Measurements from ENCODE around the gene BTBD6. TPM values are rescaled to one million over a fixed set of nuclear protein-coding genes. Genes with fewer than 3 reads are reported as not detected.

Gene BTBD6
- total and polyA plus RNA-seq, 9 of the 15 experiments (the other 6 are each of a cell fraction or from before 2014, with no cell fraction given) = not detected

GRCh38 chr14:105279642-105280361, 31.5 kb downstream of the BTBD6 start:
- 0 out of 2 replicates have a peak, but pooled peaks cover 4% of the 10 kb centered on the region for H4K20me1 ChIP-seq (replicated peaks; ENCODE audit: control insufficient read depth, insufficient read depth, low read length)
- WGBS (ENCODE audit: insufficient coverage, low coverage, missing lambda C conversion rate) = 78% methylated on average over 16 of the region's 18 CpGs
- ChIA-PET CTCF (ENCODE audit: low intra/inter-chr PET ratio) (no interaction called here), POLR2A (interaction anchor here (0.6 kb wide), 2 partner anchors 10 to 263 kb away, joined by 3 to 6 read pairs; no protein-coding TSS in a partner anchor)
- H3K4me1 ChIP-seq (replicated peaks in 1 of 2; ENCODE audit: control insufficient read depth in 2 of 2, insufficient read depth in 2 of 2, low read length in 2 of 2) = peaks cover 0 to 13% of the 10 kb centered on the region in 2 experiments; a peak in 2 of 5 replicates
- H3K27me3 ChIP-seq (ENCODE audit: control insufficient read depth in 2 of 2, insufficient read depth in 2 of 2, low read length in 2 of 2) = no peaks in the 10 kb centered on the region
- TF ChIP-seq SRSF7 (optimal IDR thresholded peaks at IDR 0.05; ENCODE audit: low read depth, low read length) = no peak
- TF ChIP-seq ZNF146 (CRISPR knock-in tag; IDR thresholded peaks at IDR 0.05; ENCODE audit: unreplicated experiment) = peak; percentile 10
- no peak for TF ChIP-seq LCOR (CRISPR knock-in tag; IDR thresholded peaks at IDR 0.05)
- TF ChIP-seq RB1 (IDR thresholded peaks at IDR 0.05; ENCODE audit: low read depth) = no peak
- no peak for TF ChIP-seq RBM15 (IDR thresholded peaks at IDR 0.05; ENCODE audit: insufficient read depth, low read length)
- no peak for TF ChIP-seq IFI16 (CRISPR knock-in tag; IDR thresholded peaks at IDR 0.05)
- TF ChIP-seq XRCC3 (IDR thresholded peaks at IDR 0.05) = no peak
- ATAC-seq (no peak), FAIRE-seq (no peak), DNase-seq (ENCODE audit: extremely low read depth in 1 of 4, low spot score in 3 of 4) (no peak)
- peaks cover 3% of the 10 kb centered on the region; the same call in 1 of the 3 replicates for H3K36me3 ChIP-seq (ENCODE audit: control insufficient read depth, insufficient read depth, low read length)
- no peak overlapping the region for H2AFZ ChIP-seq (ENCODE audit: low read depth, low read length)
- no TSS peak for BruUV-seq (replicated peaks)
- H3K9me3 ChIP-seq (replicated peaks; ENCODE audit: control insufficient read depth, insufficient read depth, low read depth, low read length) = no peaks in the 10 kb centered on the region
- in situ Hi-C loops (cut with MboI) = loop anchor here (10.0 kb wide), 1 partner anchor 185 kb away; no protein-coding TSS in a partner anchor
- H3K4me2 ChIP-seq (ENCODE audit: insufficient read depth, low read length) = no peak overlapping the region
- H3K79me2 ChIP-seq (ENCODE audit: control insufficient read depth, insufficient read depth, low read length) = peaks cover 6% of the 10 kb centered on the region; the same call in 2 of the 3 replicates
- H3K27ac ChIP-seq (ENCODE audit: extremely low read depth, low read depth, low read length) = no peak overlapping the region
- H3K9me1 ChIP-seq (ENCODE audit: control insufficient read depth, insufficient read depth, low read length) = no peaks in the 10 kb centered on the region
- H3K9ac ChIP-seq (ENCODE audit: insufficient read depth in 1 of 2, low read depth in 2 of 2, low read length in 2 of 2) = no peak overlapping the region
- H3K4me3 ChIP-seq = no peak overlapping the region
- intact Hi-C loops (cut with micrococcal nuclease) = loop anchor here (5.0 kb wide), 1 partner anchor 78 kb away; no protein-coding TSS in a partner anchor
